HepG2 (cell line): ENCODE measurements around the gene KIF1C. TPM values are rescaled to one million over a fixed set of nuclear protein-coding genes. Genes with fewer than 3 reads are reported as not detected.

Source experiments
- ATAC-seq: fragments of 200-7000 bp; cut with Tn5 transposase; 3 replicates; pipeline ENCODE4 v1.9.1; 2020; ENCODE audit warnings: mild to moderate bottlenecking, moderate library complexity
- BruUV-seq: library from RNA; stranded (reverse); fragments of 400-500 nt; replicated peaks from 2 replicates; lab custom pipeline; 2021; lab: Mats Ljungman, UMichigan
- CTCF ChIA-PET: fragments of 300-600 bp; formaldehyde crosslinking; extraction: SDS; loops from one replicate; lab custom pipeline; 2021; ENCODE audit warnings: low total read pairs, inconsistent platforms, low intra/inter-chr PET ratio; lab: Yijun Ruan, JAX
- POLR2A ChIA-PET: fragments of 350-600 bp; sonication (Branson Sonifier 250); formaldehyde crosslinking; loops from one replicate; lab custom pipeline; 2020; ENCODE audit warnings: antibody characterized with exemption, inconsistent platforms; lab: Yijun Ruan, JAX
- DNase-seq: peaks from one replicate; pipeline ENCODE4 v3.0.0-alpha.2; 2015; ENCODE audit warnings: low spot score
- FAIRE-seq: peaks from 3 replicates; lab custom pipeline; 2011; peaks lifted over from hg19 to GRCh38; lab: Jason Lieb, UNC
- H2AFZ ChIP-seq: one replicate; pipeline ENCODE4 v1.6.1; 2011; ENCODE audit warnings: low read length, inconsistent platforms
- H3K27ac ChIP-seq: fragments of 300-600 bp; 3 replicates; pipeline ENCODE4 v1.8.0; 2011; ENCODE audit warnings: mixed run types, mild to moderate bottlenecking, mixed read lengths, low read length, inconsistent platforms; ENCODE audit not compliant: insufficient read depth; ENCODE audit errors: extremely low read length
- H3K27me3 ChIP-seq, 2 experiments: fragments of 200-600 bp in 1 of 2; 2 replicates in 1 of 2; 3 replicates in 1 of 2; pipeline versions ENCODE4 v1.6.0 to v1.8.0; 2011; ENCODE audit warnings: low read length in 2 of 2, mild to moderate bottlenecking in 2 of 2, moderate library complexity in 2 of 2, inconsistent platforms in 1 of 2; ENCODE audit not compliant: insufficient read depth in 2 of 2, control insufficient read depth in 1 of 2
- H3K36me3 ChIP-seq, 2 experiments: fragments of 200-600 bp in 1 of 2; replicated peaks in 1 of 2; 2 replicates in 1 of 2; 3 replicates in 1 of 2; pipeline versions ENCODE4 v1.5.1 to v1.8.0; 2011; ENCODE audit warnings: low read length in 2 of 2, inconsistent platforms in 1 of 2; ENCODE audit not compliant: insufficient read depth in 2 of 2, control insufficient read depth in 1 of 2
- H3K4me1 ChIP-seq: 2 replicates; pipeline ENCODE4 v1.5.1; 2012; ENCODE audit warnings: low read length, inconsistent platforms; ENCODE audit not compliant: insufficient read depth
- H3K4me2 ChIP-seq: 2 replicates; pipeline ENCODE4 v1.6.0; 2011; ENCODE audit warnings: low read depth, low read length, inconsistent platforms
- H3K4me3 ChIP-seq, 3 experiments: fragments of 200-600 bp in 1 of 3; sonication (generic), shearing (Covaris generic) in 1 of 3; replicated peaks in 1 of 3; 2 replicates each; pipeline ENCODE4 v1.5.1; 2011 to 2016; ENCODE audit warnings: low read length in 3 of 3, inconsistent platforms in 2 of 3, low read depth in 2 of 3, mild to moderate bottlenecking in 2 of 3, control low read depth in 1 of 3, mixed read lengths in 1 of 3; ENCODE audit not compliant: insufficient read depth in 1 of 3
- H3K79me2 ChIP-seq: one replicate; pipeline ENCODE4 v1.6.1; 2011; ENCODE audit warnings: low read length, inconsistent platforms; ENCODE audit not compliant: insufficient read depth
- H3K9ac ChIP-seq: 2 replicates; pipeline ENCODE4 v1.6.0; 2011; ENCODE audit warnings: mild to moderate bottlenecking, low read depth, low read length, inconsistent platforms; ENCODE audit not compliant: insufficient read depth
- H3K9me3 ChIP-seq: 2 replicates; pipeline ENCODE4 v1.5.1; 2012; ENCODE audit warnings: mild to moderate bottlenecking, low read length
- H4K20me1 ChIP-seq: 2 replicates; pipeline ENCODE4 v1.6.0; 2011; ENCODE audit warnings: inconsistent platforms, mild to moderate bottlenecking, low read length, moderate library complexity; ENCODE audit not compliant: insufficient read depth
- FOXM1 ChIP-seq: sonication (generic); formaldehyde crosslinking; IDR thresholded peaks from 2 replicates; pipeline ENCODE4 v1.5.0; 2020; ENCODE audit warnings: missing genetic modification reagents
- GFI1 ChIP-seq: sonication (generic); formaldehyde crosslinking; IDR thresholded peaks from 2 replicates; pipeline ENCODE4 v1.5.0; 2020; ENCODE audit warnings: missing genetic modification reagents, mild to moderate bottlenecking, borderline replicate concordance
- HDAC1 ChIP-seq: sonication (generic); formaldehyde crosslinking; IDR thresholded peaks from 2 replicates; pipeline ENCODE4 v1.5.1; 2020; ENCODE audit warnings: mild to moderate bottlenecking, missing genetic modification reagents
- HDAC6 ChIP-seq: fragments of 200-600 bp; sonication (generic); IDR thresholded peaks from 2 replicates; pipeline ENCODE4 v1.7.0; 2017; ENCODE audit warnings: mild to moderate bottlenecking, antibody characterized with exemption, low read length, low read depth
- KDM3A ChIP-seq: IDR thresholded peaks from 2 replicates; pipeline ENCODE4 v1.6.1; 2018; ENCODE audit warnings: low read depth, missing compliant biosample characterization
- PITX1 ChIP-seq: sonication (generic); formaldehyde crosslinking; IDR thresholded peaks from 2 replicates; pipeline ENCODE4 v1.5.1; 2020; ENCODE audit warnings: mild to moderate bottlenecking, missing genetic modification reagents
- ZNF24 ChIP-seq: fragments of 450-650 bp; IDR thresholded peaks from 2 replicates; pipeline ENCODE4 v1.6.1; 2017; ENCODE audit warnings: antibody characterized with exemption, mild to moderate bottlenecking
- ZNF503 ChIP-seq: sonication (generic); formaldehyde crosslinking; IDR thresholded peaks from 2 replicates; pipeline ENCODE4 v1.4.0; 2020; ENCODE audit warnings: missing genetic modification reagents
- ZNF609 ChIP-seq: sonication (generic); formaldehyde crosslinking; IDR thresholded peaks from 2 replicates; pipeline ENCODE4 v1.4.0; 2020; ENCODE audit warnings: mild to moderate bottlenecking, missing genetic modification reagents, borderline replicate concordance
- ZNF784 ChIP-seq: sonication (generic); formaldehyde crosslinking; IDR thresholded peaks from 2 replicates; pipeline ENCODE4 v1.5.1; 2020; ENCODE audit warnings: missing genetic modification reagents, mild to moderate bottlenecking, borderline replicate concordance
- WGBS: methylation state at CpG from one replicate; pipeline ENCODE4 v1.1.6; 2017; ENCODE audit warnings: low lambda C conversion rate; 5-methylcytosine and 5-hydroxymethylcytosine counted together
- in situ Hi-C: cut with HindIII; loops from 2 replicates; pipeline ENCODE4 v1.10.0; 2017; ENCODE audit warnings: low pct_unique_long_range_greater_than_20kb; ENCODE audit not compliant: extremely low pct_ligation_motif_present
- intact Hi-C: fragments of 100-400 bp; cut with micrococcal nuclease; formaldehyde crosslinking; loops from one replicate; pipeline ENCODE4 v1.10.0; 2022; ENCODE audit not compliant: unreplicated experiment
- polyA plus RNA-seq, 8 experiments: library from polyadenylated mRNA; depleted of rRNA in 3 of 8; stranded (reverse) in 7 of 8; unstranded in 1 of 8; fragments of >200 nt; fragmentation: Illumina TruSeq in 4 of 8; extraction: Trizol in 4 of 8; gene quantifications; 2 replicates each; pipeline versions ENCODE4 v1.2.1 to v1.2.3, GENCODE V29; 2011 to 2016; ENCODE audit warnings: low read depth in 4 of 8, missing spikeins in 1 of 8, mixed read lengths in 1 of 8; ENCODE audit not compliant: insufficient read depth in 1 of 8
- total RNA-seq, 5 experiments: library from RNA; depleted of rRNA; stranded (reverse); fragments of >200 nt; fragmentation: Illumina TruSeq; extraction: Trizol; gene quantifications; 2 replicates each; pipeline ENCODE4 v1.2.3, GENCODE V29; 2016; ENCODE audit warnings: low read depth in 1 of 5

The KIF1C gene
- total and polyA plus RNA-seq, 2 of the 13 experiments (the other 11 are each of a cell fraction or from before 2014, with no cell fraction given): 70.0 to 104 TPM

- Histone ChIP-seq H3K4me1 (peaks cover 13% of the 10 kb centered on the region), H3K27ac (no peak overlapping the region), H3K9ac (no peak overlapping the region), H4K20me1 (no peaks in the 10 kb centered on the region), H3K4me2 (no peak overlapping the region), H3K9me3 (no peaks in the 10 kb centered on the region), H2AFZ (no peak overlapping the region), H3K4me3 (no peak overlapping the region), H3K27me3 (no peaks in the 10 kb centered on the region; a peak in 1 of 5 replicates), H3K36me3 (peaks cover 21 to 71% of the 10 kb centered on the region in 2 experiments), H3K79me2 (peaks cover 24% of the 10 kb centered on the region)
- FAIRE-seq (no peak), ATAC-seq (no peak), DNase-seq (no peak)
- POLR2A ChIA-PET: no interaction called here
- BruUV-seq: no TSS peak
- CTCF ChIA-PET: no interaction called here
- 95% methylated on average over 18 of the region's 18 CpGs for WGBS
- in situ Hi-C loops: no loop called here
- no peak for TF ChIP-seq ZNF784 (CRISPR knock-in tag)
- intact Hi-C loops: no loop called here
Observed at GRCh38 chr17:5003214-5003867, 5.6 kb downstream of the KIF1C start.

- intact Hi-C loops: no loop called here
- ATAC-seq (no peak), FAIRE-seq (no peak), DNase-seq (no peak)
- no peaks in the 10 kb centered on the region for H3K79me2 ChIP-seq
- H3K27ac ChIP-seq: no peak overlapping the region
- CTCF ChIA-PET: no interaction called here
- peaks cover 23 to 70% of the 10 kb centered on the region in 2 experiments for H3K36me3 ChIP-seq
- WGBS: 95% methylated on average over 6 of the region's 6 CpGs
- no peak overlapping the region for H2AFZ ChIP-seq
- no peaks in the 10 kb centered on the region for H3K4me1 ChIP-seq
- H3K9ac ChIP-seq: no peak overlapping the region
- H4K20me1 ChIP-seq: no peaks in the 10 kb centered on the region
- in situ Hi-C loops: no loop called here
- POLR2A ChIA-PET: interaction anchor here (1.2 kb wide), 1 partner anchor 14 kb away, joined by 5 read pairs; the partner anchor contains the start of genes INCA1 and KIF1C
- H3K4me2 ChIP-seq: no peak overlapping the region
- BruUV-seq: no TSS peak
- no peaks in the 10 kb centered on the region for H3K9me3 ChIP-seq
- no peak overlapping the region for H3K4me3 ChIP-seq
- H3K27me3 ChIP-seq: no peaks in the 10 kb centered on the region
- TF ChIP-seq HDAC6: no peak
- TF ChIP-seq PITX1 (CRISPR knock-in tag): no peak
- TF ChIP-seq ZNF24: no peak
- no peak for TF ChIP-seq KDM3A (CRISPR knock-in tag)
- TF ChIP-seq HDAC1 (CRISPR knock-in tag): no peak
- TF ChIP-seq ZNF503 (CRISPR knock-in tag): no peak
- no peak for TF ChIP-seq ZNF609 (CRISPR knock-in tag)
- TF ChIP-seq FOXM1 (CRISPR knock-in tag): no peak
- no peak for TF ChIP-seq GFI1 (CRISPR knock-in tag)
Observed at GRCh38 chr17:5011928-5012327, 14.2 kb downstream of the KIF1C start.
